Measurements from ENCODE around the gene NCKAP5L.

The NCKAP5L gene

DNA sequence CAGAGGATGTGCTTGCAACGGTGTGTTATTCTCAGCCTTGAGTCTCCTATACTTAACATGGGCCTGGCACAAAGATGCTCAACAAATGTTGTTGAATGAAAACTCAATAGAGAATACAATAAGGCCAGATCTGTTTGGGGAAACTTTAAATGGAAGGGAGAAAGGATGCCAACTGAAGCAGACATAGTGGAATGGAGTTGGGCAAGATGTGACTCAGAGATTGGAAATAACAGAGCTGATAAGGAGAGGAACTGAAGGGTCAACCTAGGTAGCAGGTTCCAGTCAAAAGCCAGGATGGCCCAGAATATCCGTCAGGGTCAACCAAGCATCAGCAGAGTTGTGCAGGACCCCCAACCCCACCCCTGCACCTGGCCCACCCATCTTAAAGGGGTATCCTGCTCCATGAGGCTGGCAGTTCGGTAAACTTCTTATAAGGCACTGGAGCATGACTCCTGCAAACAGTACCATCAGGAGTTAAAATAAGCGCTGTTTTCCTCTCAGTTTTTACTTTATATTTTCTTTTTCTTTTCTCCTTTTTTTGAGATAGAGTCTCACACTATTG lies 15.7 kb upstream of the NCKAP5L start:
- H2AK5ac ChIP-seq (ENCODE audit: low read length, severe bottlenecking), result no peak overlapping the region
- peaks cover 10% of the 10 kb centered on the region for H3K79me1 ChIP-seq (replicated peaks; ENCODE audit: low read length, poor library complexity, severe bottlenecking)
- 96% methylated on average over 4 of the region's 4 CpGs for WGBS
- DNase-seq, result no peak
- H3K9me3 ChIP-seq (ENCODE audit: control insufficient read depth, low read length), result no peaks in the 10 kb centered on the region
- H2BK5ac ChIP-seq (ENCODE audit: low read depth, low read length, poor library complexity, severe bottlenecking), result no peak overlapping the region
- H2BK120ac ChIP-seq (ENCODE audit: low read depth, low read length), result no peak overlapping the region
- no peak overlapping the region for H3K14ac ChIP-seq (ENCODE audit: low read length in 2 of 2)
- H3K4me1 ChIP-seq (ENCODE audit: control insufficient read depth, insufficient read depth, low read depth, low read length), result peaks cover 5% of the 10 kb centered on the region
- no peak overlapping the region for H2BK12ac ChIP-seq (ENCODE audit: low read length in 2 of 2)
- no peak overlapping the region for H3K4ac ChIP-seq (ENCODE audit: low read depth in 1 of 2, low read length in 2 of 2)
- no peak overlapping the region for H3K9ac ChIP-seq (ENCODE audit: low read length)
- H4K8ac ChIP-seq (ENCODE audit: low read length), result no peak overlapping the region
- no peak overlapping the region for H4K91ac ChIP-seq (ENCODE audit: low read length)
- no peak overlapping the region for H3K18ac ChIP-seq (ENCODE audit: low read depth in 1 of 2, low read length in 2 of 2)
- no peak overlapping the region for H3K27ac ChIP-seq (ENCODE audit: low read length, poor library complexity, severe bottlenecking)
- no peak overlapping the region for H2AFZ ChIP-seq (ENCODE audit: low read depth, low read length)
- no peak overlapping the region for H3K4me3 ChIP-seq (ENCODE audit: insufficient read depth in 1 of 2, low read depth in 1 of 2, low read length in 2 of 2)
- H3K4me2 ChIP-seq (ENCODE audit: low read length, poor library complexity, severe bottlenecking), result no peak overlapping the region
- H3K27me3 ChIP-seq (ENCODE audit: control insufficient read depth in 1 of 2, insufficient read depth in 1 of 2, low read length in 2 of 2), result peaks cover 9 to 19% of the 10 kb centered on the region in 2 experiments
- H3K36me3 ChIP-seq (ENCODE audit: control insufficient read depth in 1 of 2, insufficient read depth in 2 of 2, low read depth in 1 of 2, low read length in 2 of 2), result no peaks in the 10 kb centered on the region
- H2BK15ac ChIP-seq (ENCODE audit: low read depth, poor library complexity, severe bottlenecking), result no peak overlapping the region
- H3K23ac ChIP-seq (ENCODE audit: low read length in 2 of 2), result no peak overlapping the region

DNA sequence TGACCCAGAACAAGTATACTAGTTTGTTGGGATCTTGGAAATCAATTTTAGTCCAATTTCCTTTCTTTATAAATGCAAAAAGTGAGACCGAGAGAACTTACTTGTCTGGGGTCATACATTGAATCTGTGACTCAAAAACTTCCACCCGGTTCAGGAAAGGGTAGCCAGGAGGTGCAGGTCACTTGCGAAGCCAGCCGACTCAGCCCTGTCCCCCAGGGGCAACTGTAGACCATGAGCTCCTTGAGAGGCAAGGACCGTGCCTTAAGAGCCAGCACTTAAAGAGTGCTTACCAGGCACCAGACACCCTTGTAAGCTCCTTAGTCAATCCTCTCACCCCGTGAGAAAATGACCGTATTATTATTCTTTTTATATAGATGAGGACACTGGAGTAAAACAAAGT lies 15.2 kb upstream of the NCKAP5L start:
- H3K79me1 ChIP-seq (replicated peaks; ENCODE audit: low read length, poor library complexity, severe bottlenecking), result peaks cover 10% of the 10 kb centered on the region
- H3K18ac ChIP-seq (ENCODE audit: low read depth in 1 of 2, low read length in 2 of 2), result peak overlapping the region in 1 of 2 experiments; percentile 74
- H3K9me3 ChIP-seq (ENCODE audit: control insufficient read depth, low read length), result no peaks in the 10 kb centered on the region
- H2AFZ ChIP-seq (ENCODE audit: low read depth, low read length), result no peak overlapping the region
- no peak overlapping the region for H4K91ac ChIP-seq (ENCODE audit: low read length)
- H3K23ac ChIP-seq (ENCODE audit: low read length in 2 of 2), result no peak overlapping the region
- H3K36me3 ChIP-seq (ENCODE audit: control insufficient read depth in 1 of 2, insufficient read depth in 2 of 2, low read depth in 1 of 2, low read length in 2 of 2), result peaks cover 0 to 2% of the 10 kb centered on the region in 2 experiments
- H2BK15ac ChIP-seq (ENCODE audit: low read depth, poor library complexity, severe bottlenecking), result no peak overlapping the region
- peak overlapping the region; percentile 87 for H4K8ac ChIP-seq (ENCODE audit: low read length)
- peaks cover 5% of the 10 kb centered on the region for H3K4me1 ChIP-seq (ENCODE audit: control insufficient read depth, insufficient read depth, low read depth, low read length)
- peak overlapping the region; percentile 23 for H2AK5ac ChIP-seq (ENCODE audit: low read length, severe bottlenecking)
- peak overlapping the region; percentile 82 for H3K27ac ChIP-seq (ENCODE audit: low read length, poor library complexity, severe bottlenecking)
- H3K14ac ChIP-seq (ENCODE audit: low read length in 2 of 2), result no peak overlapping the region
- H2BK5ac ChIP-seq (ENCODE audit: low read depth, low read length, poor library complexity, severe bottlenecking), result no peak overlapping the region
- peak overlapping the region in 1 of 2 experiments; percentile 89 for H3K4me3 ChIP-seq (ENCODE audit: insufficient read depth in 1 of 2, low read depth in 1 of 2, low read length in 2 of 2)
- H3K9ac ChIP-seq (ENCODE audit: low read length), result peak overlapping the region; percentile 94
- H3K4me2 ChIP-seq (ENCODE audit: low read length, poor library complexity, severe bottlenecking), result peak overlapping the region; percentile 82
- peaks cover 5 to 14% of the 10 kb centered on the region in 2 experiments for H3K27me3 ChIP-seq (ENCODE audit: control insufficient read depth in 1 of 2, insufficient read depth in 1 of 2, low read length in 2 of 2)
- H2BK12ac ChIP-seq (ENCODE audit: low read length in 2 of 2), result no peak overlapping the region
- no peak for DNase-seq
- WGBS, result 84% methylated on average over 5 of the region's 7 CpGs
- no peak overlapping the region for H2BK120ac ChIP-seq (ENCODE audit: low read depth, low read length)
- no peak overlapping the region for H3K4ac ChIP-seq (ENCODE audit: low read depth in 1 of 2, low read length in 2 of 2)

DNA sequence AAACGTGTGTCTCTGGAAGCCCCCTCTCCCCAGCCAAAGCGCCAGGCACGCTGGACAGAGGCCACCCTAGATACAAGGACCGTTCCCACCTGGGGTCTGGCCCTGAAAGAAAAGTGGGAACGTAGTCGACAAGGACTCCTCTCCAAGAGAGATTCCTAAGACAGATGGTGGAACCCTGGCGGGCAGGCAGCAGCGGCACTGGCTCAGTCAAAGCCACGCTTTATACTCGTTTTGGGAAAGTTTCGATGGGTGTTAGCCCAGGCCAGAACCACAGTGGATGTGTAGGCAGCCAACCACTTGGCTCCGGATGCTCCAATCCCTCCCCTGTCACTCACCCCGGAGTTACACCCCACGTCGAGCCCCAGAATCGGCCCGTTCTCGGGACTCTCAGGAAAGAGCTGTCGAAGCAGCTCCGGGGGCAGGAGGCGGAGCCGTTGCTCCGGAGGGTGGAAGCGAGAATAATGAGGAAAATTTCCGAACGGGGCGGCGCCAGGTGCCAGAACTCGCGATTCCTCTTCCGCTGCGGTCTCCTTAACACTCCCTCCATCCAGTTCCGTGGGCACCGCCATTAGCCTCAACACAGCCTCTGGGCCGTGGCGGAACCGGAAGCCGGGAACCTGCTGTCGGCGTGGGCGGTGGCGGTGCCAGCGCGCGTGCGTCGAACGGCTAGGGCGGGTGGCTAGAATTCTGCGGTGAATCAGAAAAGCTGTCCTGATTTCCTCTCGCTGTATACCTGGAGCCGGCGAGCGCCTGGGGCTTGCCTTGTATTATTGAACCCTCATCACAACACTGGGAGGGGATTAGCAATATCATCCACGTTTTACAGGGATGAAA lies 14.5 kb upstream of the NCKAP5L start, which contains the start of gene BCDIN3D:
BCDIN3D (minus strand) TSS at position 588 of the 834 bp plus-strand sequence; CDS start at position 569, 19 bp downstream.
- peak within 1 kb of the TSS; percentile 93 for H3K27ac ChIP-seq (ENCODE audit: low read length, poor library complexity, severe bottlenecking)
- no peak within 1 kb of the TSS for H2BK12ac ChIP-seq (ENCODE audit: low read length in 2 of 2)
- H3K23ac ChIP-seq (ENCODE audit: low read length in 2 of 2), result peak within 1 kb of the TSS in 1 of 2 experiments; percentile 57
- peak within 1 kb of the TSS; percentile 69 to 89 for H3K4me3 ChIP-seq (ENCODE audit: insufficient read depth in 1 of 2, low read depth in 1 of 2, low read length in 2 of 2)
- H2AFZ ChIP-seq (ENCODE audit: low read depth, low read length), result peak within 1 kb of the TSS; percentile 54
- H3K27me3 ChIP-seq (ENCODE audit: control insufficient read depth in 1 of 2, insufficient read depth in 1 of 2, low read length in 2 of 2), result peaks cover 0 to 7% of the 10 kb centered on the region in 2 experiments
- peak within 1 kb of the TSS; percentile 54 for H2AK5ac ChIP-seq (ENCODE audit: low read length, severe bottlenecking)
- peak within 1 kb of the TSS; percentile 18 for H4K91ac ChIP-seq (ENCODE audit: low read length)
- H2BK120ac ChIP-seq (ENCODE audit: low read depth, low read length), result no peak within 1 kb of the TSS
- peaks cover 0 to 9% of the 10 kb centered on the region in 2 experiments for H3K36me3 ChIP-seq (ENCODE audit: control insufficient read depth in 1 of 2, insufficient read depth in 2 of 2, low read depth in 1 of 2, low read length in 2 of 2)
- no peaks in the 10 kb centered on the region for H3K9me3 ChIP-seq (ENCODE audit: control insufficient read depth, low read length)
- peak within 1 kb of the TSS; percentile 83 to 93 for H3K18ac ChIP-seq (ENCODE audit: low read depth in 1 of 2, low read length in 2 of 2)
- H3K4me1 ChIP-seq (ENCODE audit: control insufficient read depth, insufficient read depth, low read depth, low read length), result peaks cover 5% of the 10 kb centered on the region
- DNase-seq, result peak; percentile 94
- peaks cover 10% of the 10 kb centered on the region for H3K79me1 ChIP-seq (replicated peaks; ENCODE audit: low read length, poor library complexity, severe bottlenecking)
- H3K4ac ChIP-seq (ENCODE audit: low read depth in 1 of 2, low read length in 2 of 2), result peak within 1 kb of the TSS; percentile 39 to 81
- H2BK15ac ChIP-seq (ENCODE audit: low read depth, poor library complexity, severe bottlenecking), result peak within 1 kb of the TSS; percentile 73
- peak within 1 kb of the TSS; percentile 94 for H3K9ac ChIP-seq (ENCODE audit: low read length)
- peak within 1 kb of the TSS; percentile 92 for H3K4me2 ChIP-seq (ENCODE audit: low read length, poor library complexity, severe bottlenecking)
- H2BK5ac ChIP-seq (ENCODE audit: low read depth, low read length, poor library complexity, severe bottlenecking), result no peak within 1 kb of the TSS
- WGBS, result under 1% methylated on average over 48 of the region's 55 CpGs
- peak within 1 kb of the TSS in 1 of 2 experiments; percentile 73 for H3K14ac ChIP-seq (ENCODE audit: low read length in 2 of 2)
- peak within 1 kb of the TSS; percentile 87 for H4K8ac ChIP-seq (ENCODE audit: low read length)

DNA sequence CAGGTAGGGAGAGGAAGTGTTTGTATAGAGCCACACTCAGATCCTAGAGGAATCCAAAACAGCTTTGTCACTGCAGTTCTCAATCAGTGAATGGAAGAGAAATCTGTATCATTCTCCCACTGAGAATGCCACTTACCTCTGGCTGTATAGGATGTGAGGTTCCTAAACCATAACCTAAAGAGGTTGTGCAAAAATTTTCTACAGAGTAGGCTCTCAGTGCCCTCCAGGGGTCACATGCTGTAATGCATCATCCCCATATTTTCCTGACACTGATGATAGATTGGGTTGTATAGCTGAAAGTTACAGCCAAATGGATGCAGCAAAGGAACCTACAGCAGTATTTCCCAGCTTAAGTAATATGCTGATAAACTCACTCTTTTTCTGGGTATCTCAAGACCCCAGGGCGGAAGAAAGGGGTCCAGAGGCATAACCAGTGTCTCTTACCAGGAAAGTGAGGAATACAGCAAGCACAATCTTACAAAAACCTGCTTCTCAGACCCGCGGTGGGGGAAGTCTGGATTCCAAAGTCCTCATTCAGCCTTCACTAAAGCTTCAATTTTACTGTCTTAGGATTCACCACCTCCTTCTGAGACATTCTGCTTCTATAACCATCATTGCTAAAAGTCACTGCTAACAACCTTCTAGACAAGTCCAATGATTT lies 10.9 kb upstream of the NCKAP5L start:
- peak; percentile 59 for DNase-seq
- peaks cover 5% of the 10 kb centered on the region for H3K4me1 ChIP-seq (ENCODE audit: control insufficient read depth, insufficient read depth, low read depth, low read length)
- H3K9me3 ChIP-seq (ENCODE audit: control insufficient read depth, low read length), result no peaks in the 10 kb centered on the region
- H3K23ac ChIP-seq (ENCODE audit: low read length in 2 of 2), result no peak overlapping the region
- H3K27me3 ChIP-seq (ENCODE audit: control insufficient read depth in 1 of 2, insufficient read depth in 1 of 2, low read length in 2 of 2), result no peaks in the 10 kb centered on the region
- no peak overlapping the region for H4K8ac ChIP-seq (ENCODE audit: low read length)
- no peak overlapping the region for H2BK5ac ChIP-seq (ENCODE audit: low read depth, low read length, poor library complexity, severe bottlenecking)
- H2BK12ac ChIP-seq (ENCODE audit: low read length in 2 of 2), result no peak overlapping the region
- no peak overlapping the region for H2AK5ac ChIP-seq (ENCODE audit: low read length, severe bottlenecking)
- H3K79me1 ChIP-seq (replicated peaks; ENCODE audit: low read length, poor library complexity, severe bottlenecking), result peaks cover 10% of the 10 kb centered on the region
- H4K91ac ChIP-seq (ENCODE audit: low read length), result no peak overlapping the region
- no peak overlapping the region for H2BK120ac ChIP-seq (ENCODE audit: low read depth, low read length)
- H3K9ac ChIP-seq (ENCODE audit: low read length), result peak overlapping the region; percentile 0
- H3K27ac ChIP-seq (ENCODE audit: low read length, poor library complexity, severe bottlenecking), result no peak overlapping the region
- H3K36me3 ChIP-seq (ENCODE audit: control insufficient read depth in 1 of 2, insufficient read depth in 2 of 2, low read depth in 1 of 2, low read length in 2 of 2), result peaks cover 0 to 14% of the 10 kb centered on the region in 2 experiments
- no peak overlapping the region for H3K4me3 ChIP-seq (ENCODE audit: insufficient read depth in 1 of 2, low read depth in 1 of 2, low read length in 2 of 2)
- 36% methylated on average over 3 of the region's 3 CpGs for WGBS
- H3K4ac ChIP-seq (ENCODE audit: low read depth in 1 of 2, low read length in 2 of 2), result no peak overlapping the region
- no peak overlapping the region for H3K18ac ChIP-seq (ENCODE audit: low read depth in 1 of 2, low read length in 2 of 2)
- no peak overlapping the region for H3K14ac ChIP-seq (ENCODE audit: low read length in 2 of 2)
- H3K4me2 ChIP-seq (ENCODE audit: low read length, poor library complexity, severe bottlenecking), result no peak overlapping the region
- no peak overlapping the region for H2AFZ ChIP-seq (ENCODE audit: low read depth, low read length)
- no peak overlapping the region for H2BK15ac ChIP-seq (ENCODE audit: low read depth, poor library complexity, severe bottlenecking)

Data from mesenchymal stem cell (in vitro differentiated cells and primary cell).